HUDEP-2 (cell line): ENCODE results near the gene SLC50A1.
"Not testable (repeated sequence)": the region's sequence is repeated elsewhere in the genome, so short reads cannot be mapped to it uniquely, and the experiment has no call there.

Source experiments
- DNase-seq, 76 experiments: peaks; one replicate each; lab custom pipeline; 2025; ENCODE audit not compliant: unreplicated experiment in 76 of 76; lab: John Stamatoyannopoulos, UW

The SLC50A1 gene

DNA sequence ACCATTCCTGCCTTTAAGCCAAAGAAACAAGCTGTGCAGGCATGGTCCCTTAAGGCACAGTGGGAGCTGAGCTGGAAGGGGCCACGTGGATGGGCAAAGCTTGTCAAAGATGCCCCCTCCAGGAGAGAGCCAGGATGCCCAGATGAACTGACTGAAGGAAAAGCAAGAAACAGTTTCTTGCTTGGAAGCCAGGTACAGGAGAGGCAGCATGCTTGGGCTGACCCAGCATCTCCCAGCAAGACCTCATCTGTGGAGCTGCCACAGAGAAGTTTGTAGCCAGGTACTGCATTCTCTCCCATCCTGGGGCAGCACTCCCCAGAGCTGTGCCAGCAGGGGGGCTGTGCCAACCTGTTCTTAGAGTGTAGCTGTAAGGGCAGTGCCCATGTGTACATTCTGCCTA, 1.3 kb upstream of the SLC50A1 start:
- DNase-seq = no peak

- peak in 70 of 76 experiments; percentile 14 to 83 (median 64) for DNase-seq
Observed at GRCh38 chr1:155134880-155135414, 705 bp upstream of the SLC50A1 start.

GRCh38 chr1:155136748-155137147, 1.1 kb downstream of the SLC50A1 start:
- peak in 58 of 76 experiments; percentile 12 to 85 (median 44) for DNase-seq

DNA sequence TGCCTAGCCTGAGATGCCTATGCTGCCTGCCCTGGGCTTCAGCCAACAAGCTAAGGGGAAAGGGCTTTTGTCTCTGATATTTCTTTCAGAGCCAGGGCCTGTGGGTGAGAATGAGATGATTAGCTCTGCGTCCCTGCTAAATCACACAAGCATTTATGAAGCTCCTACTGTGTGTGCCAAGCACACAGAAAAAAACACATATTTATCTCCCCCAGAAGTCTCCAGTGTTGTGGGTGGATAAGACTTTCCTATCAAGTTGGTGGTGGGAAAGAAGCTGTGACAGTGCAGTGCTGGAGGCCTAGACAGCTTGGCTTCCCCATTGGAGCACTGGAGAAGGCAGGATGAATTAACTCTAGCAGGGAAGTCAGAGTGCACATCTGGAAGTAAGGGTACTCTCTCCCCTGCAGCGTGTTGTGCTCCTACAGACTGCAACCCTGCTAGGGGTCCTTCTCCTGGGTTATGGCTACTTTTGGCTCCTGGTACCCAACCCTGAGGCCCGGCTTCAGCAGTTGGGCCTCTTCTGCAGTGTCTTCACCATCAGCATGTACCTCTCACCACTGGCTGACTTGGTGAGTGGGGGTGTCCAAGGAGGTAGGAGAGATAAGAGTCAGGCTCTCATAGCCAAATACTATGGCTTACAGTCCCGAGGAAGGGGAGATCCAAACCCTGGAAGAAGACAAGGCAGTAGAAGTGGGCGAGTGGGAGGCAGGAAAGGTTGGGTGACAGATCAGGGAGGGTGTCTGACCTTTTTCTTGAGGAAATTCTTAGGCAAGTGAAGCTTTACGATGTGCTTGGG, 1.7 kb downstream of the SLC50A1 start:
- DNase-seq = peak in 58 of 76 experiments; percentile 8 to 76 (median 36)

DNA sequence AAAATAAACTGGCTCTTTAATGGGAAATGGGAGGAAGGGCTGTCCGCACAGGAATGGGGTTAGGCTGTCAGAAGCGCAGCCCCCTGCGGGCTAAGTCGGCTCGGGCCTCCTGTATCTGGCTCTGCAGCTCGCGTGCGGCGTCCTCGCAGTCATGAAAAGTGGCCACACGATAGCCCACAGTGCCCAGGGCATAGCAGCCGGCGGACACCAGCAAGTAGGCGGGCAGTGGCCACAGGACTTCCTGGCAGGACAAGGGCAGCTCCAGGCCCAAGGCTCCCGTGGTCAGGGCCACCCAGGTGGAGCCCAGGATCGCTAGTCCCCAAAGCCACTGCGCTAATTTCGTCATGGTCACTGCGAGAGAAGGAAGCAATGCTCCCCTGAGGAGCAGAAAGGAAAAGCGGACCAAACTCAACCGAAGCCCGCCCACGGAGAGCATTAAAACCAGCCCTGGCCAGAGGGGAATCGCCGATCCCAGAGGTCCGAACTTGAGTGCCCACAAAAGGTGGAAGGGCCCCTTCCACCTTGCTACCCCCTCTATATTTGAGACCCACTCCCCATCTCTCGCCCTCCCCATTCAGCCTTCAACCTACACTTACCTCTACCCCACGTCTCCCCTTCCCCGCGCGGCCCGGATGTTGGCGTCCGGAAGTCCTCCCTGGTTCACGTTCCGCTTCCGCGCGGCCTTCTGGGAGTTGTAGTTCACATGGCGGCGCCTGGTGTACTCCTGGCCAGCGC, 4.4 kb downstream of the SLC50A1 start, which contains the start of gene DPM3:
Gene DPM3, minus strand, starts transcription at position 637 of the 735 bp plus-strand sequence. Its CDS starts 291 bp downstream, at position 346.
- peak in 71 of 76 experiments; percentile 10 to 86 (median 66) for DNase-seq

GRCh38 chr1:155140630-155140953, 4.9 kb downstream of the SLC50A1 start:
- no peak for DNase-seq

GRCh38 chr1:155141749-155142148, 6.1 kb downstream of the SLC50A1 start:
- no peak for DNase-seq

GRCh38 chr1:155145491-155145890, 9.8 kb downstream of the SLC50A1 start:
- no peak for DNase-seq

- DNase-seq = not testable (repeated sequence)
Observed at GRCh38 chr1:155155996-155156643, 20.5 kb downstream of the SLC50A1 start.

DNA sequence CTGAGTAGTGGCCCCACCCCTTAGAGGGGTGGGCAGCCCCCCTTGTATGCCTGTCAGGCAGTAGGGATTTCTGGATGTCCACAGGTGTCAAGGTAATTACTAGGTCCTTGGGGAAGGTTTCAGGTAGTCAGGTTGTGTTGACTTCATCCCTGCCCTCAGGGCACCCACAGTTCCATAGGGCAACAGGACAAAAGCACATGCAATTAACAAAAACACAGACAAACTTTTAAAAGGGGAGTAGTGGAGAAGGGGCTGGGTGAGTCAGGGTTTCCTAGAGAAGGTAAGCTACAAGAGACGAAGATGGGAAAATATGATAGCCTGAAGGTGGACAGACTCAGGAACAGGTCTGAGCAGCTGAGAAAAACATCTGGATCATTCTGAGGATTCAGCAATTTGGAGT, 23.3 kb downstream of the SLC50A1 start:
- DNase-seq = no peak

- DNase-seq = no peak
Observed at GRCh38 chr1:155160128-155160527, 24.5 kb downstream of the SLC50A1 start.

DNA sequence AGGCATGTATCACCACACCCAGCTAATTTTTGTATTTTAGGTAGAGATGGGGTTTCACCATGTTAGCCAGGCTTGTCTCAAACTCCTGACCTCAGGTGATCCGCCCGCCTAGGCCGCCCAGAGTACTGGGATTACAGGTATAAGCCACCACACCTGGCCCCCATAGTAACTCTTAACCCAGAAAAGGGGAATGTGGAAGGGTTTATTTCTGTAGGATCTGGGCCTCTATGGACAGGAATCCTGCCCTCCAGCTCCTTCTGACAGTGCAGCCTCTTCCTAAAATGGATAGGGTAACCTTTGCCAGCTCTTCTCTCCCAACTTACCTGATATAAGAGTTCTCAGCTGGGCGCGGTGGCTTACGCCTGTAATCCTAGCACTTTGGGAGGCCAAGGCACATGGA, 27.0 kb downstream of the SLC50A1 start:
- DNase-seq = not testable (repeated sequence)

- DNase-seq = not testable (repeated sequence)
Observed at GRCh38 chr1:155163785-155164184, 28.1 kb downstream of the SLC50A1 start.

- DNase-seq = not testable (repeated sequence)
Observed at GRCh38 chr1:155164625-155165024, 29.0 kb downstream of the SLC50A1 start.

- no peak for DNase-seq
Observed at GRCh38 chr1:155166051-155166470, 30.4 kb downstream of the SLC50A1 start.

DNA sequence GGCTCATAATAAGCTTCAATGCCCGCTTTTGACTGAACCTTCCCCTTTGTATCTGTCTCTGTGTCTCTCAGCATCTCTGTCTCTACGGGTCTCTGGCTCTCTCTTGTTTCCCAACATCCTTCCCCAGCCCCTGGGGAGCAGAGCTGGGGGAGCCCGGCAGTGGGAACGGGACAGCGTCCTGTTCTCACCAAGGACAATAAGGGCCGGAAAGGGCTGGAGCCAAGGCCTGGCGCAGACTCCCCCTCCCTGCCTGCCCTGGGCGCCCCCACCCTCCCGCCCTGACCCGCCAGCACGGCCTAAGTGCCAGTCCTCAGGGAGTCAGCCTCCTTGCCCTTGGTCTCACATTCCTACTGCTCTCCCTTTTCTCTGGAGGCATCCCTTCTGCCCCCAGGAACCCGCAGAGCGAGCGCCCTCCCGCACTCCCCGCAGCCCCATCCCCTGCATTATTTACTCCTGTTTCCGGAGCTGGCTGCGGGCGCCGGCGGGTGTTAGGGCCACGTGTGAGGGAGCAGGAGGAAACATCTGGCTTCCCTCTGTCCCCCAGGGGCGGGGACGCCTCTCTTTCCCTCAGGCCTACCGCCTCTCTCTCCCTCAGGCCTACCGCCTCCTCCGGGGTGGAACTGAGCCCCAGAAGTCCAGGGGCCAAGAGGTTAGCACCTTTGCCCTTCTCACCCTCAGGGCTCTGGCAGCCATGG, 31.0 kb downstream of the SLC50A1 start:
- no peak for DNase-seq

DNA sequence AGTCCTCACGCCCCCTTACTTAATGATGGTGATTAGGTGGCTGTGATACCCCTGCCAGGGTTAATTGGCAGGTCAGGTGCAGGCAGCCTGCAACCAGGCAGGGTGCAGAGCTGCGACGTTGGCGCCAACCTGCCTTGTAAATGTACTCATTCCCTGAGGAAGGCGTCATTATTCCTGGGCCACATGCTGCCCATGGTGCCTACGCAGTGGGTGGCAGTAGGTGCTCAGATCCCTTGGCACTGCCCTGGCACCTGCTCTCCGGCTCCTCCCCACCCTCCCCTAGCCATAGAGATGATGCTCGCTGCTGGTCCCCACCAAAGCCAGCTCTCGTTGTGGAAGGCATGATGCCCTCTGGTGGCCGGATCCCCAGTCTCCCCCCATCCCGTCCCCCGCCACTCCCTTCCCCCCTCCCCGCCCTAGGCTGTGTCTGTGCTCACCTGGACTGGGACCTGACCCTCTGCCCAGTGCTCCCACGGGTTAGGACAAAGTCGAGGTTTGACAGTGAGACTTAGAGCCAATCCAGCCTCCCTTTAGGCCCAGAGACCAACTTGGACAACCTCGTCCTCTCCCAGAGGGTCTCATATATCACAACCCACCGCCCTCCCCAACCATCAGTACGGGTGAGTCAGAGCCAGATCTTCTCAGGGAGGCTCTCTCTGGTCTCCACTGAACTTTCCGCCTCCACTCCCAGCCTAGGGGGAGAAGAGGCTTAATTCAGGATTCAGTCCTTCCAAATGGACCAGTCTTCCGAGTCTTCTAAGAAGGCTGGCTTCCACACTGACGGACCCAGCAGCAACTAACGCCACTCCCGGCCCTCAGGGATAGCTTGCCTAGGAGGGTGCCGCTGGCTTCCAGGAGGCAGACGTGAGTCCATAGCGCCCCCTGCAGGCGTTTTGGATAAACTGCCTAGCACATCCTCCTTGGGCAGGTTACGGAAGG, 31.8 kb downstream of the SLC50A1 start:
- DNase-seq = peak in 71 of 76 experiments; percentile 5 to 88 (median 75)

DNA sequence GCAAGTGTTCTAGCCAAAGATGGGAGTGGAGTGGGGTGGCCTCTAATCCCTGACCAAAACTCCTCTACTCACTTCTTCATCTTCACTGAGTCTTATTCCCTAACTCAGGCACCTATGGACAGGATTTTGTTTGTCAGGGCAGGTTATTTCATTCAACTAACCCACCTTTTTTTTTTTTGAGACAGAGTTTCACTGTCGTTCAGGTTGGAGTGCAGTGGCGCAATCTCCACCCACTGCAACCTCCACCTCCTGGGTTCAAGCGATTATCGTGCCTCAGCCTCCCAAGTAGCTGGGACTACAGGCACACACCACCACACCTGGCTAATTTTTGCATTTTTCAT, 32.4 kb downstream of the SLC50A1 start:
- DNase-seq = not testable (repeated sequence)

DNA sequence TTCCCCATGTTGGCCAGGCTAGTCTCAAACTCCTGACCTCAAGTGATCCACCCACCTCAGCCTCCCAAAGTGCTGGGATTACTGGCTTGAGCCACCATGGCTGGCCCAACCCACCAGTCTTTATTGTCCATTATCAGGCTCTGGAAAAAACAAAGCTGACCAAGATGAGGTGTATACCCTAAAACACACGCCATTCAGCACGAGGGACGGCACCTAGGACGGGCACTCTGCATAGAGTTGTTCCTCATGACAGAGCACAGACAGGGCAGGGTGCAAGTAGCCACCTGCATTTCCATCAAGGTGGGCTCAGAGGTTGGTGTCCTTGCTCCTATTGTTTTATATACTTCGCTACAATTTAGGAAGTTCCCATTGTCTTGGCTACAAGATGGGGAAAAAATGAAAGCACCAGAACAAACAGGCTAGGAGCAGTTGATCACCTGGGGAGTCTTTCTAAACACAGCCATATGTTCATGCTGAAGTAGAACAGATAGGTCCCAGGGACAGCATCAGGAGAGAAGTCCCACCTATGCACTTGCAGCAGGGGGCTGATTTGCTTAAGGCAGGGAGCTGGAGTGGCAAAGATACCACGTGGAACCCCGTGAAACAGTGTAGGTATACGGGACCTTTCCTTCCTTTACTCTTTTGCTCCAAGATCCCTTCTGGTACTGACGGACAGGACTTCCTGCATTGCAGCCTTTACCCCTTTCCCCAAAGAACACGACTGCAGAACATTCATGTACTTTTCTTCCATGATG, 33.0 kb downstream of the SLC50A1 start:
- no peak for DNase-seq
